NCI-H69 (cell line): ENCODE measurements around the gene RPSA.
"Not testable (repeated sequence)": the region's sequence is repeated elsewhere in the genome, so short reads cannot be mapped to it uniquely, and the experiment has no call there.

ENCODE experiments used
- DNase-seq: peaks from one replicate; lab custom pipeline; 2025; lab: John Stamatoyannopoulos, UW

The RPSA gene

DNA sequence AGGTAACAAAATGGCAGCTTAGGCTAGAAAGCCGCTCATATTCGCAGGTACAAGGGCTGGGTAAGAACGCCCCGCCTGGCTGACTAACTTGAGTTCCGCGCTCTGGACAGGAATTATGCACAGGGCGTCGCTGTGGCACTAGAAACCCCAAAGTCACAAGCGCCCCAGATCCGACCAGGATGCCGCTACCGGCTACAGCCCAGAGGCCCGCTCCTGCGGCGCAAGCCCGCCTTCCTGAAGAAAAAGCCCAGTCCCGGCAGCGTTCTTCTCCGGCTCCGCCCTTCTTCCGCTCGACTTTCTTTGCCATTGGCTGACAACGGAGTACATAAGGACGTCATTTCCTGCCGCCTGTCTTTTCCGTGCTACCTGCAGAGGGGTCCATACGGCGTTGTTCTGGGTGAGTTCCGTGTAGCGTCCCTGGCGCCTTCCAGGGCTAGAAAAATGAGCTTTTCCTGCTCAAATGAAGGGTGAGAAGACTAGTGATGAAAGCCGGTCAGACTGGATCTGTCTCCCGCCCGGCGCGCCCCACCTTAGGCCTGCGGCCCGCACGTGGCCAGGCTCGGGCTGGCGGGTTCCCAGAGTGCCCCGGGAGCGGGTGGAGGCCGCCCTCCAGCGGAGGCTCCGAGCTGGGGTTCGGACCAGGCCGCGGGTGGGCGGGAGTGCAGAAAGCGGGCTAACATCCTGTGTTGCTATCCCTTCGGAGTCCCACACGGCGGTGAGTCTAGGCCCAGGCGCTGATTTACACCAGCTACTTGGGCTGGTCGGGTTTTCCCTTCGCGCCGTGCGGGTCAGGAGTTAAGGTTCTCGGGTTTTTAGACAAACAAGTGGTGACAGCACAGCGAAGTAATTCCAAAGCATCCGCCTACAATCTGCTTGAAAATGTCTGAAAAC, at the start of gene RPSA:
Gene RPSA (plus strand): TSS at position 353 of the 891 bp plus-strand sequence. CDS start 934 bp downstream, outside the sequence.
- peak; percentile 95 for DNase-seq

- no peak for DNase-seq
These were observed 48.2 kb upstream of the RPSA start for GRCh38 chr3:39358333-39358732.

DNA sequence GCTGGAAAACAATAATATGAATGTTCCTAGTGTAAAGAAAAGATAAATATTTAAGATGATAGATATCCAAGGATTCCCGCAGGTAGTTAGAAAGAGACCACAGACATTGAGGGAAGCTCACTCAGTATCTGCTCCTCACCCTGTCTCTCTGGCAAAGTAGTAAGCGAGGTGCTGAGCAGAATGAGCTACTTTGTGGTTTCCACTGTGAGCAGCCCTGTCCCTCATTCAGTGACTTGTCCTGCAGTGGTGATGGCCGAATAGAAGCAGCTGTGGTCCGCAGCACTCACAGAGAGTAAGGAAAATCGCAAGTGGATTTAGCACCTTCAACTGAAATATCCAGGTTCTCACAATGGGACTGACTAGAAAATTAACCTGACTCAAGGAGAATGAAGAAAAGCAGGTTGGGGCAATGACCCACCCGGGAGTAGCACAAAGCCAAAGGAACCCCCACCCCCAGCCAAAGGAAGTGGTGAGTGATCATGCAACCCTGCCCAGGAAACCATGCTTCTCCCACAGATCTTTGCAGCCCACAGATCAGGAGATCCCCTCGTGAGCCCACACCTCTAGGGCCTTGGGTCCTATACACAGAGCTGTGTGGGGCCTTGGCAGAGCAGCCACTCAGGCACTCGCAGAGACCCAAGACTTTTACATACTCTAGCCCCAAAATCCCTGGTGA, 45.1 kb upstream of the RPSA start:
- no peak for DNase-seq

- DNase-seq = no peak
These were observed 44.3 kb upstream of the RPSA start for GRCh38 chr3:39362192-39362591.

GRCh38 chr3:39362812-39363211, 43.7 kb upstream of the RPSA start:
- no peak for DNase-seq

DNA sequence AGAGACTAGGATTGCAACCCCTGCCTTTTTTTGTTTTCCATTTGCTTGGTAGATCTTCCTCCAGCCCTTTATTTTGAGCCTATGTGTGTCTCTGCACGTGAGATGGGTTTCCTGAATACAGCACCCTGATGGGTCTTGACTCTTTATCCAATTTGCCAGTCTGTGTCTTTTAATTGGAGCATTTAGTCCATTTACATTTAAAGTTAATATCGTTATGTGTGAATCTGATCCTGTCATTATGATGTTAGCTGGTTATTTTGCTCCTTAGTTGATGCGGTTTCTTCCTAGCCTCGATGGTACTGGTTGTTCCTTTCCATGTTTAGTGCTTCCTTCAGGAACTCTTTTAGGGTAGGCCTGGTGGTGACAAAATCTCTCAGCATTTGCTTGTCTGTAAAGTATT, 36.1 kb upstream of the RPSA start:
- not testable (repeated sequence) for DNase-seq

DNA sequence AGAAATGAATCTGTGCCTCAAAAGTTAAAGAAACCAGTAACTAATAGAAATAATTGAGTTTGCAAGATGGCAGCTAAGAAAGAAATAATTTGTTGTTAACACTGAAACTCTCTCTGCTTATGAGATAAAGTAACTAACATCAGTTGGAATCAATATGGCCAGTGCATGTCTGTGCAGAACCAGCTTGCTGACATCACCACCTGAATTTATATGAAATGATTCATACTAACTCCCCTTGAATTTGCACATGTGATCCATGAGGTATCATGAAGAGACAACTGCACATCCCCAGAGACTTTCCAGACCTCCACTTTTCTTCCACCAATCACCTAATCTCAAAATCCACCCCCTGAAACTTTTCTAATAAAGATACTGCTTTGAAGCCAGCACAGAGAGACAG, 33.7 kb upstream of the RPSA start:
- no peak for DNase-seq

GRCh38 chr3:39376959-39377634, 29.4 kb upstream of the RPSA start:
- no peak for DNase-seq

DNA sequence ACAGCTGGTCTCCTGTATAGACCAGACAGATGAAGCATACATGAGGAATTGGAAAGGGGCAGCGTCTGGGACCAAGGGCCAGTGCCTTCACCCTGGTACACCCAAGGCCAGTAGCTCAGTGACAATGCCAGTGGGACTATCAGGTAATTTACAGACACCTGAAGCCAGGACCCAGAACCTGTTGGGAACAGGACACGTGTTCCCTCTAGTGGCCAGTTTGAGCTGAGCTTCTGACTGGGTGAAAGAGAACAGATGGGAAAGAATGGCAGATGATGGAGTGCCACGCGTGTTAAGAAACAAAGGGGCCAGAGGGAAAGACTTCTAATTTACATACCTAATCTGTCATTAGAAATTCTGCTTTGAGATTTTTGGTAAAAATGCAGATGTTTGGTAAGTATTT, 28.4 kb upstream of the RPSA start:
- DNase-seq = no peak

- no peak for DNase-seq
These were observed 27.4 kb upstream of the RPSA start for GRCh38 chr3:39378957-39379777.

GRCh38 chr3:39379778-39380155, 26.8 kb upstream of the RPSA start:
- DNase-seq = no peak

- no peak for DNase-seq
These were observed 25.1 kb upstream of the RPSA start for GRCh38 chr3:39381432-39381831.

DNA sequence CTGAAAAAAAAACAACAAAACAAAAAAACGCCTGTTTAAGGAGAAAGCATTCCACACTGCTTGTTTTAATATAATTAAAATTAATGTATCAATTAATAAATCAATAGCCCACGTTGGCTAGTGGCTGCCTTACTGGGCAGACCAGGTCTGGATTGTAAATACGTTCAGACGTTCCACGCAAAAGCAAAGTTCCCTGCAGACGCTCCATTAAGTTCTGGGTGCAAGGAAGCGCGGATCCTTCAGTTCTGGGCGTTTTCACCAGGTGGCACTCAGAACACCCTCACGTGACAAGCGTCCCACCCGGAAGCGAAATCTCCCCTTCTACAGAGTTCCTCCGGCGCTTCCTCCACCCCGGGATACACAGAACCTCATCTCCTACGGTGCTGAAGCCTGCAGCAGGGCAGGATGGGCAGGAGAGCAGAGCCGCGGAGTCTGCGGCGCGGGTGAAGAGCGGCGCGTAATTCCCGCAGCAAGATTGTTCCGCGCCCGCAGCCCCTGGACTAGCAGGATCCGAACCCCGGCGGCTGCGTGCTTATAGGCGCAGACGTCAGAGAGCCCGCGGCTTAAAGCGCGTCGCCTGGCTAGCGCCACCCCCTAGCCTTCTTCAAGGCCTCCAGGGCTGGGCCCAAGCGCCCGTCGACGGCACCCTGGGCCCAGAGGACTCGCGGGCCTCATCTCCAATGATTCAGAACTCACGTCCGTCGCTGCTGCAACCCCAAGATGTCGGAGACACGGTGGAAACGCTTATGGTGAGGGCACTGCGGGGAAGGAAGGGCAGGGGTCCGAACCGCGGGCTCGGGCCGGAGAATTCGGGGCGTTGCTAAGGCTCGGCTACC, 23.3 kb upstream of the RPSA start, which contains the start of gene SLC25A38:
Gene SLC25A38 (plus strand): TSS at position 326 of the 836 bp plus-strand sequence. CDS start 355 bp downstream, at position 681.
- no peak for DNase-seq

DNA sequence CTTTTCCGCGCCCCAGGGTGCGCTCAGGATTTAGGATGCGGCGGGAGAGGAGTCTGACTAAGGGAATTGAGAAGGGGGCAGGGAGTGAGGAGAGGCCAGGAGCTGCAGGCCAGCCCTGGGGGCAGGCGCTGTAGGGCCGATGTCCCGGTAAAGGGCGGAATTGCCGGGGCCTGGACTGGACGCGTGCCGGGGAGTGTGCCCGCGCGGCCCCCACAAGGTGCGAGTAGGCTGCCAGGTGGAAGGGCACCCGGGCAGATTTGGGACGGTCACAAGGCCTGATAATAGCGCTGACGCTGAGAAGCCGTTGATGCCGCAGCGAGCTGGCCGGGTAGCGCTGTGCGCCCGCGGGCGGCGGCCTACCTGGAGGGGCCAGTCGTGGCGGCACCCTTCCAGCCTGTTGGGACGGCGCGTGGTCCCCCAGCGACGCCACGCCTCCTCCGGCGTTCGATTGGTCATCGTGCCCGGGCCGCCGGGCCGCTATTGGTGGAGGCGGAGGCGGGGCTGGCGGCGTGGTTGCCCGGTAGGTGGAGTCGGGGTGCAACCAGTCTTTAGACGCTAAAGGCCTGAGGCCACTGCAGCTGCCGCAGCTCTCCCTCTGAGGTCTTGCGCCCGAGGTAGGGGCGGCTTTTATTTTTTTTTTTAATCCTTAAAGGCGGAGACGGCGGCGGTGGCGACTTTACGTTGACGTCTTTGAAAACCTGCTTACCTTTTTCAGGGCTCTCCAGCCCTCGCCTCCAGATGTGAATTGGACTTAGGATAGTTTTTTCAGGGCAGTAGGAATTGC, 22.4 kb upstream of the RPSA start:
- DNase-seq = no peak

- no peak for DNase-seq
These were observed 21.9 kb upstream of the RPSA start for GRCh38 chr3:39384665-39385000.

- DNase-seq = no peak
These were observed 20.9 kb upstream of the RPSA start for GRCh38 chr3:39385456-39386090.

DNA sequence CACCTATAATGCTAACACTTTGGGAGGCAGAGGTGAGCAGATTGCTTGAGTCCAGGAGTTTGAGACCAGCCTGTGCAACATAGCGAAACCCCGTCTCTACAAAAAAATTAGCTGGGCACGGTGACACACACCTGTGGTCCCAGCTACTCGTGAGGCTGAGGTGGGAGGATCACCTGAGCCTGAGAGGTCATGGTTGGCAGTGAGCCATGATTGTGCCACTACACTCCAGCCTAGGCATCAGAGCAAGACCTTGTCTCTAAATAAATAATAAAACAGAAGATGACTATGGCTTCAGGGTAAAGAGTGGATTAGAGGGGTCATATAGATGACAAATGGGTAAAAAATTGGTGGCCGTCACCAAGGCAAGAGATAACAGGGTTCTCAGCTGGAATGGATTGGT, 20.2 kb upstream of the RPSA start:
- DNase-seq = no peak

DNA sequence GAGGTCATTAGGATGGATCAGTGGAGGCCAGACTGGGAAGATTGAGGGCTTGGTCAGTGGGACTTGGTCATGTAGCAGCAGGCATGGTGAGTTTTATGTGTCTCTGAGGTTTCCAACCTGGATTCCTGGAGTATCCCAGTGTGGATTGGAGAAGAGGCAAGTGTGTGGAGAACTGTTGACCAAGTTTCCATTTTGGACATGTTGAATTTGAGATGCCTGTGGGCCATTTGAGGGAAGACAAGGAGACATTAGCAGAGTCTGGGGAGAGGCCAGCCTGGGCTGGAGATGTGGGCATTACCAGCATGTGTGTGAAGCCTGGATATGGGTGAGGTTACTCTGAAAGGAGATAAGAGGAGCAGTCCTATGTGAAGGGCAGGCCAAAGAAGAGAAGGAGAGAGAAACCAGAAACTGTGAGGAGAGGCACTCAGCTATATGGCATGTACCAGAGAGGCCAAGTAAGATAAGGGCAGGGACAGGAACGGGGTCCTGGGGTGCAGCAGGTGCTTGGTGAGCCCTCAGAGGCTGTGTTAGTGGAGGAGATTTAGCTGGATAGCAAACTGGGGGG, 19.0 kb upstream of the RPSA start:
- DNase-seq = no peak

DNA sequence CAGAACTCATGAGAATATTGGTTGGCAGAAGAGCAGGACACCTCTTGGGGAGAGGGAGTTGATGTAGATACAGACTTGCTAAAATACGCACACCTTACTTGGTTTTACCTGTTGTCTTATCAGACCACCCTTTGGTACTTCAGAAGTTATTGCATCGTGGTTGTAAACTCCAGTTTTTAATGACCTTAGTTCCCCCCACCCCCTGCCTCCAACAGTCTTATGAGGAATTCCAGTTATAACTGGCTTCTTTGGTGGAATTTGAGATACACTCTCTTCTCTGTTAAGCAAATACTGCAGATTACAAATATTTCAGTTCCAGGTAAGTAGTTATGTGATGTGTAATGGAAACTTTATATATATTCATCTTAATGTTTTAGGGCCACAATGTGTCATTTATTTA, 18.4 kb upstream of the RPSA start:
- DNase-seq = no peak
